ENCODE results near the gene NTN5. TPM values are rescaled to one million over a fixed set of nuclear protein-coding genes. Genes with fewer than 3 reads are reported as not detected.

NTN5 gene
- total RNA-seq, 1 donor from 2014 or later: 0.98 TPM

GRCh38 chr19:48636859-48637448, 35.9 kb downstream of the NTN5 start, which contains the start of gene DBP:
TSS of gene DBP (minus strand) at chr19:48637379. CDS start at chr19:48636994, 385 bp downstream.
- Histone ChIP-seq H3K4me1 (peaks cover 59% of the 10 kb centered on the region), H3K36me3 (no peaks in the 10 kb centered on the region), H3K27ac (peak within 1 kb of the TSS; percentile 99), H3K27me3 (no peaks in the 10 kb centered on the region), H3K4me3 (peak within 1 kb of the TSS; percentile 54 to 69), H3K9me3 (no peaks in the 10 kb centered on the region)
- no peak for TF ChIP-seq POLR2AphosphoS5 (IDR thresholded peaks at IDR 0.05; ENCODE audit: insufficient read depth in 1 of 2, low read depth in 1 of 2)
- TF ChIP-seq CTCF (IDR thresholded peaks at IDR 0.05): peak in 1 of 3 experiments; percentile 4
- TF ChIP-seq POLR2A (IDR thresholded peaks at IDR 0.05): peak in 1 of 2 donors; percentile 65
- no peak for DNase-seq (ENCODE audit: extremely low spot score in 2 of 2)
- intact Hi-C loops (cut with DNase I): loop anchor here (10.0 kb wide), 1 partner anchor 328 kb away; the partner anchor contains the start of gene FTL

- Histone ChIP-seq H3K36me3 (no peaks in the 10 kb centered on the region), H3K4me3 (peak overlapping the region; percentile 54 to 69), H3K9me3 (no peaks in the 10 kb centered on the region), H3K4me1 (peaks cover 66% of the 10 kb centered on the region), H3K27ac (peak overlapping the region; percentile 99), H3K27me3 (no peaks in the 10 kb centered on the region)
- no peak for TF ChIP-seq POLR2AphosphoS5 (IDR thresholded peaks at IDR 0.05; ENCODE audit: insufficient read depth in 1 of 2, low read depth in 1 of 2)
- no peak for TF ChIP-seq CTCF (IDR thresholded peaks at IDR 0.05)
- no peak for TF ChIP-seq POLR2A (IDR thresholded peaks at IDR 0.05)
- peak in 1 of 2 donors; percentile 91 for DNase-seq (ENCODE audit: extremely low spot score in 2 of 2)
- intact Hi-C loops (cut with DNase I): loop anchor here (10.0 kb wide), 1 partner anchor 329 kb away; the partner anchor contains the start of gene FTL
Observed at GRCh38 chr19:48635966-48636858, 36.6 kb downstream of the NTN5 start.

- Histone ChIP-seq H3K9me3 (no peaks in the 10 kb centered on the region), H3K4me1 (peaks cover 74% of the 10 kb centered on the region), H3K27me3 (no peaks in the 10 kb centered on the region), H3K36me3 (peaks cover 0 to 5% of the 10 kb centered on the region in 2 donors), H3K4me3 (peak overlapping the region; percentile 54 to 69), H3K27ac (peak overlapping the region; percentile 99)
- TF ChIP-seq CTCF (IDR thresholded peaks at IDR 0.05): no peak
- TF ChIP-seq POLR2A (IDR thresholded peaks at IDR 0.05): peak in 1 of 2 donors; percentile 62
- intact Hi-C loops (cut with DNase I): loop anchor here (10.0 kb wide), 1 partner anchor 329 kb away; the partner anchor contains the start of gene FTL
- peak in 1 of 2 donors; percentile 92 for DNase-seq (ENCODE audit: extremely low spot score in 2 of 2)
Observed at GRCh38 chr19:48635263-48635965, 37.4 kb downstream of the NTN5 start.

- H3K27me3 ChIP-seq: no peaks in the 10 kb centered on the region
- peak overlapping the region; percentile 54 to 69 for H3K4me3 ChIP-seq
- peak in 1 of 2 donors; percentile 98 for DNase-seq (ENCODE audit: extremely low spot score in 2 of 2)
- no peaks in the 10 kb centered on the region for H3K9me3 ChIP-seq
- H3K27ac ChIP-seq: peak overlapping the region; percentile 99
- H3K4me1 ChIP-seq: peaks cover 82% of the 10 kb centered on the region
- TF ChIP-seq CTCF (IDR thresholded peaks at IDR 0.05) (no peak), POLR2AphosphoS5 (IDR thresholded peaks at IDR 0.05; ENCODE audit: insufficient read depth in 1 of 2, low read depth in 1 of 2) (peak; percentile 94 to 99), POLR2A (IDR thresholded peaks at IDR 0.05) (peak in 1 of 2 donors; percentile 52)
- H3K36me3 ChIP-seq: peaks cover 0 to 5% of the 10 kb centered on the region in 2 donors
- intact Hi-C loops (cut with DNase I): loop anchor here (10.0 kb wide), 1 partner anchor 330 kb away; the partner anchor contains the start of gene FTL
Observed at GRCh38 chr19:48634424-48635262, 38.2 kb downstream of the NTN5 start.

Measured in vagina (tissue), 2 donors.